Small intestine (tissue), 16 donors: ENCODE measurements around the gene NAIF1. TPM values are rescaled to one million over a fixed set of nuclear protein-coding genes. Genes with fewer than 3 reads are reported as not detected.

Source experiments
- DNase-seq, 2 donors: peaks; one replicate each; pipeline versions ENCODE4 v3.0.0 to v3.0.0-alpha.2; 2013
- FAIRE-seq: peaks from 2 replicates; lab custom pipeline; 2012; peaks lifted over from hg19 to GRCh38; lab: Jason Lieb, UNC
- H3K27ac ChIP-seq, 3 donors: one replicate each; pipeline ENCODE4 v1.5.1; 2013; ENCODE audit warnings: low read length in 2 of 3, mild to moderate bottlenecking in 2 of 3, control low read depth in 1 of 3, inconsistent platforms in 1 of 3, low read depth in 1 of 3, moderate library complexity in 1 of 3
- H3K27me3 ChIP-seq, 3 donors: one replicate each; pipeline ENCODE4 v1.6.1; 2013; ENCODE audit warnings: low read length in 3 of 3, inconsistent platforms in 1 of 3; ENCODE audit not compliant: control insufficient read depth in 3 of 3, insufficient read depth in 3 of 3
- H3K36me3 ChIP-seq, 3 donors: one replicate each; pipeline ENCODE4 v1.6.1; 2013; ENCODE audit warnings: low read length in 3 of 3, inconsistent platforms in 1 of 3, low read depth in 1 of 3, mild to moderate bottlenecking in 1 of 3, moderate library complexity in 1 of 3; ENCODE audit not compliant: control insufficient read depth in 3 of 3, insufficient read depth in 2 of 3
- H3K4me1 ChIP-seq, 3 donors: one replicate each; pipeline ENCODE4 v1.6.1; 2013; ENCODE audit warnings: low read length in 2 of 3, inconsistent platforms in 1 of 3, low read depth in 1 of 3, mild to moderate bottlenecking in 1 of 3, moderate library complexity in 1 of 3; ENCODE audit not compliant: control insufficient read depth in 3 of 3, insufficient read depth in 2 of 3
- H3K4me3 ChIP-seq, 3 donors: one replicate each; pipeline ENCODE4 v1.5.1; 2013; ENCODE audit warnings: low read length in 3 of 3, control low read depth in 1 of 3, inconsistent platforms in 1 of 3, low read depth in 1 of 3, mild to moderate bottlenecking in 1 of 3, moderate library complexity in 1 of 3
- H3K9me3 ChIP-seq, 2 donors: one replicate each; pipeline ENCODE4 v1.6.1; 2013; ENCODE audit warnings: low read depth in 1 of 2, low read length in 1 of 2; ENCODE audit not compliant: control insufficient read depth in 2 of 2, insufficient read depth in 1 of 2
- WGBS, 3 donors: extraction: QIAGEN DNeasy Blood & Tissue Kit; methylation state at CpG; one replicate each; pipeline ENCODE4 v1.1.7; 2013; 5-methylcytosine and 5-hydroxymethylcytosine counted together
- long read RNA-seq, 10 donors: transcript quantifications; one replicate each; lab custom pipeline, GENCODE V29; 2026
- polyA plus RNA-seq, 4 donors: library from polyadenylated mRNA; stranded (reverse) in 3 of 4; unstranded in 1 of 4; fragments of 200-250 nt in 3 of 4; fragments of 120-200 nt in 1 of 4; gene quantifications; one replicate each; pipeline versions ENCODE4 v1.2.1 to v1.2.3, GENCODE V29; 2013
- donor health status: healthy with polysubstance abuse.
- donor health status: control.
- donor health status: control.
- donor health status: Bipolar disorder and iron deficiency.
- donor health status: healthy.

The NAIF1 gene
- 1 to 10 TPM; 8.1 to 10.0 (median 9.0) TPM for polyA plus RNA-seq
- long read RNA-seq, donor 1, transcript NAIF1-201 (2 exons, 3,399 nt) = major isoform, 5 of 6 reads
- long read RNA-seq, donor 1, partial matches to known transcripts = 0 of 6 reads
- long read RNA-seq, donor 1, other reads (novel, unspliced or antisense) = 0 of 6 reads
- long read RNA-seq, donor 2 = 0 reads
- long read RNA-seq, donor 3, partial matches to known transcripts = 0 of 1 reads
- long read RNA-seq, donor 3, other reads (novel, unspliced or antisense) = 0 of 1 reads
- long read RNA-seq, donor 4 = 0 reads
- long read RNA-seq, donor 5, partial matches to known transcripts = 0 of 1 reads
- long read RNA-seq, donor 5, other reads (novel, unspliced or antisense) = 0 of 1 reads
- long read RNA-seq, donor 6, partial matches to known transcripts = 35 of 36 reads
- long read RNA-seq, donor 6, other reads (novel, unspliced or antisense) = 0 of 36 reads
- long read RNA-seq, donor 7 = 0 reads
- long read RNA-seq, donor 8, partial matches to known transcripts = 0 of 1 reads
- long read RNA-seq, donor 8, other reads (novel, unspliced or antisense) = 0 of 1 reads
- long read RNA-seq, donor 9, partial matches to known transcripts = 0 of 2 reads
- long read RNA-seq, donor 9, other reads (novel, unspliced or antisense) = 0 of 2 reads
- long read RNA-seq, donor 10, partial matches to known transcripts = 5 of 7 reads
- long read RNA-seq, donor 10, other reads (novel, unspliced or antisense) = 0 of 7 reads

- peak; percentile 98 to 99 for DNase-seq
- H3K4me3 ChIP-seq = peak within 1 kb of the TSS; percentile 79 to 96 (median 83)
- no peak for FAIRE-seq
- H3K27me3 ChIP-seq = no peaks in the 10 kb centered on the region
- H3K27ac ChIP-seq = peak within 1 kb of the TSS; percentile 88 to 96 (median 95)
- no peaks in the 10 kb centered on the region for H3K9me3 ChIP-seq
- 33 to 36% (median 34%) methylated on average over 50 to 54 of the region's 54 CpGs for WGBS, 3 donors
- peaks cover 0 to 18% (median 0%) of the 10 kb centered on the region in 3 donors for H3K36me3 ChIP-seq
- H3K4me1 ChIP-seq = peaks cover 7 to 33% (median 32%) of the 10 kb centered on the region in 3 donors
These were observed at the start of gene NAIF1 for GRCh38 chr9:128066713-128067644. NAIF1 (minus strand) TSS chr9:128067320; CDS start chr9:128067101, 219 bp downstream.

GRCh38 chr9:128116104-128117083 is 49.3 kb upstream of the NAIF1 start:
- Histone ChIP-seq H3K4me1 (peaks cover 0 to 49% (median 2%) of the 10 kb centered on the region in 3 donors), H3K4me3 (no peak overlapping the region), H3K27me3 (no peaks in the 10 kb centered on the region), H3K36me3 (peaks cover 2 to 73% (median 4%) of the 10 kb centered on the region in 3 donors), H3K9me3 (peaks cover 0 to 8% of the 10 kb centered on the region in 2 donors), H3K27ac (peak overlapping the region; percentile 83 to 98 (median 89))
- FAIRE-seq = no peak
- peak; percentile 45 to 60 for DNase-seq
- 73 to 83% (median 76%) methylated on average over 16 of the region's 16 CpGs for WGBS, 3 donors

- Histone ChIP-seq H3K4me1 (peaks cover 0 to 52% (median 2%) of the 10 kb centered on the region in 3 donors), H3K9me3 (peaks cover 0 to 8% of the 10 kb centered on the region in 2 donors), H3K27me3 (no peaks in the 10 kb centered on the region), H3K36me3 (peaks cover 0 to 64% (median 0%) of the 10 kb centered on the region in 3 donors), H3K4me3 (peak overlapping the region; percentile 17 to 73 (median 32)), H3K27ac (peak overlapping the region; percentile 98 to 100 (median 99))
- WGBS, 3 donors = 18 to 61% (median 44%) methylated on average over 25 to 26 of the region's 26 CpGs
- FAIRE-seq (no peak), DNase-seq (peak; percentile 97 to 99)
These were observed 48.3 kb upstream of the NAIF1 start for GRCh38 chr9:128115187-128116103.

GRCh38 chr9:128114326-128115186 is 47.4 kb upstream of the NAIF1 start:
- DNase-seq (peak; percentile 36 to 51), FAIRE-seq (no peak)
- peaks cover 0 to 8% of the 10 kb centered on the region in 2 donors for H3K9me3 ChIP-seq
- H3K36me3 ChIP-seq = peaks cover 0 to 59% (median 0%) of the 10 kb centered on the region in 3 donors
- no peaks in the 10 kb centered on the region for H3K27me3 ChIP-seq
- H3K4me1 ChIP-seq = peaks cover 0 to 59% (median 2%) of the 10 kb centered on the region in 3 donors
- 17 to 60% (median 28%) methylated on average over 29 of the region's 29 CpGs for WGBS, 3 donors
- peak overlapping the region; percentile 17 to 73 (median 32) for H3K4me3 ChIP-seq
- peak overlapping the region; percentile 98 to 100 (median 99) for H3K27ac ChIP-seq

- Histone ChIP-seq H3K4me3 (peak overlapping the region; percentile 17 to 73 (median 32)), H3K9me3 (peaks cover 0 to 8% of the 10 kb centered on the region in 2 donors), H3K27ac (peak overlapping the region; percentile 98 to 100 (median 99)), H3K36me3 (peaks cover 0 to 58% (median 6%) of the 10 kb centered on the region in 3 donors), H3K4me1 (peaks cover 0 to 65% (median 2%) of the 10 kb centered on the region in 3 donors), H3K27me3 (no peaks in the 10 kb centered on the region)
- 57 to 82% (median 67%) methylated on average over 9 to 12 of the region's 12 CpGs for WGBS, 3 donors
- DNase-seq (peak; percentile 69 to 75), FAIRE-seq (no peak)
These were observed 46.6 kb upstream of the NAIF1 start for GRCh38 chr9:128113526-128114325.
